SK-N-MC (cell line): ENCODE results near the gene SPIRE1.
"Not testable (repeated sequence)": the region's sequence is repeated elsewhere in the genome, so short reads cannot be mapped to it uniquely, and the experiment has no call there.

Experiments
- DNase-seq: peaks from one replicate; pipeline ENCODE4 v3.0.0-alpha.2; 2011; ENCODE audit warnings: low read depth, low spot score
- H3K27ac ChIP-seq: fragments of 200-600 bp; sonication (generic); 2 replicates; pipeline ENCODE4 v1.5.1; 2016; ENCODE audit warnings: mixed run types
- H3K36me3 ChIP-seq: fragments of 200-600 bp; sonication (generic); 2 replicates; pipeline ENCODE4 v1.6.1; 2017; ENCODE audit warnings: antibody characterized with exemption, low read length, mixed read lengths; ENCODE audit not compliant: insufficient read depth
- H3K4me3 ChIP-seq: fragments of 200-600 bp; sonication (generic); 2 replicates; pipeline ENCODE4 v1.5.1; 2016
- H3K9ac ChIP-seq: fragments of 200-600 bp; sonication (generic); 2 replicates; pipeline ENCODE4 v1.8.0; 2017; ENCODE audit warnings: mixed run types, mixed read lengths; ENCODE audit not compliant: insufficient read length
- H3K9me3 ChIP-seq: fragments of 200-600 bp; sonication (generic); 2 replicates; pipeline ENCODE4 v1.6.1; 2017; ENCODE audit warnings: low read depth, mild to moderate bottlenecking, antibody characterized with exemption, low read length, moderate library complexity, mixed read lengths
- EZH2 ChIP-seq: fragments of 200-600 bp; sonication (generic); IDR thresholded peaks from one replicate; pipeline ENCODE4 v1.6.1; 2017; ENCODE audit warnings: antibody characterized with exemption
- FOXP2 ChIP-seq: optimal IDR thresholded peaks from 2 replicates; pipeline ENCODE3; 2011; ENCODE audit warnings: mild to moderate bottlenecking, moderate library complexity; ENCODE audit not compliant: insufficient read depth; ENCODE audit errors: extremely low read length, control extremely low read depth
- POLR2AphosphoS5 ChIP-seq: IDR thresholded peaks from 2 replicates; pipeline ENCODE4 v1.6.1; 2012; ENCODE audit warnings: mild to moderate bottlenecking, low read depth, low read length, borderline replicate concordance

The SPIRE1 gene

GRCh38 chr18:12654971-12655370 lies 2.9 kb downstream of the SPIRE1 start:
- Histone ChIP-seq H3K9me3 (no peaks in the 10 kb centered on the region), H3K36me3 (no peaks in the 10 kb centered on the region), H3K9ac (no peak overlapping the region), H3K27ac (no peak overlapping the region), H3K4me3 (no peak overlapping the region)
- TF ChIP-seq FOXP2 (no peak), EZH2 (no peak), POLR2AphosphoS5 (no peak)
- DNase-seq = no peak

DNA sequence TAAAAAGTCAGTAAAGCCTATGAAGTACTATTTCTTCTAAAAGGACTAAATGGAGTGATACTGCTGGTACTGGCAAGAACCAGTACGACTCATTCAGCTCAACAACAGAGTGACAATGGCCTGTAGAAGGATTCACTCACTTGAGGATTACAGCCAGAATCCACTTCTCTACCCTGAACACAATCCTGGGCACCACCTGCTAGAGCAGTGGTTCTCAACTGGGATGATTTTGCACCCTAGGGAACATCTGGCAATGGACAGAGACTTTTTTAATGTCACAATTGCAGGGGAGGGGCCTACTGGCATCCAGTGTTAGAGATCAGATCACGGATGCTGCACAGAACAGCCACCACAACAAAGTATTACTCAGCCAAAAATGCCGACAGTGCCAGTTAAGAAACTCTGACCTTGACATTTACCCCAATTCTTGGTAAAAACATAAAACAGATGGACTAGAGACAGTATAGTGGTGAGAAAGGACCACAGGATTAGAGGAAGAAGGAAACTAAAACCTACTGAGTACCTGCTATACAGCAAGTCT lies 5.0 kb downstream of the SPIRE1 start:
- no peak for TF ChIP-seq FOXP2
- TF ChIP-seq POLR2AphosphoS5 = no peak
- no peak for TF ChIP-seq EZH2
- Histone ChIP-seq H3K9ac (no peak overlapping the region), H3K9me3 (no peaks in the 10 kb centered on the region), H3K4me3 (no peak overlapping the region), H3K36me3 (no peaks in the 10 kb centered on the region), H3K27ac (no peak overlapping the region)
- no peak for DNase-seq

GRCh38 chr18:12651651-12652050 lies 6.3 kb downstream of the SPIRE1 start:
- DNase-seq = no peak
- peak overlapping the region; percentile 12 for H3K9ac ChIP-seq

DNA sequence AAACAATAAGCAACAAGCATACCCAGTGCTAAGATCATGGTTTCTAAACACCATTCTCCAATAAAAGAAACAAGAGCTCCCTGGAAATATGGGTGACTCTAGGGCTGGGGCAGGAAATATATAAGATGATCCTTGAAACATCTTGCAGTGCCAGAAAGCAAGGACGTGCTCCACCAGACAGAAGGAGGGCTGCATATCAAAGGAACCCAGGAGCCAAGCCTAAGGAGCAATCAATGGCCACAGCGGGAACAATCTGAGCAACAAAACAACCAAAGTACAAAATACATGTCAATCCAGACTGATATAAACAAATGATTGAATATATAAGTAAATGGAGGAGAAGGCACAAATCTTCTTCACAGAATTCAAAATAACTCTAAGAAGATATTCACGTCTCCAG lies 10.1 kb downstream of the SPIRE1 start:
- no peak overlapping the region for H3K4me3 ChIP-seq
- no peak overlapping the region for H3K27ac ChIP-seq
- no peaks in the 10 kb centered on the region for H3K9me3 ChIP-seq
- DNase-seq = no peak
- H3K36me3 ChIP-seq = no peaks in the 10 kb centered on the region
- no peak for TF ChIP-seq FOXP2
- TF ChIP-seq EZH2 = no peak
- TF ChIP-seq POLR2AphosphoS5 = no peak
- no peak overlapping the region for H3K9ac ChIP-seq

More at GRCh38 chr18:12651651-12652050, 6.3 kb downstream of the SPIRE1 start:
- H3K4me3 ChIP-seq = peak overlapping the region; percentile 47
- no peaks in the 10 kb centered on the region for H3K36me3 ChIP-seq
- peak overlapping the region; percentile 22; the same call in 1 of the 2 replicates for H3K27ac ChIP-seq
- H3K9me3 ChIP-seq = no peaks in the 10 kb centered on the region
- TF ChIP-seq FOXP2 (no peak), EZH2 (no peak), POLR2AphosphoS5 (no peak)

DNA sequence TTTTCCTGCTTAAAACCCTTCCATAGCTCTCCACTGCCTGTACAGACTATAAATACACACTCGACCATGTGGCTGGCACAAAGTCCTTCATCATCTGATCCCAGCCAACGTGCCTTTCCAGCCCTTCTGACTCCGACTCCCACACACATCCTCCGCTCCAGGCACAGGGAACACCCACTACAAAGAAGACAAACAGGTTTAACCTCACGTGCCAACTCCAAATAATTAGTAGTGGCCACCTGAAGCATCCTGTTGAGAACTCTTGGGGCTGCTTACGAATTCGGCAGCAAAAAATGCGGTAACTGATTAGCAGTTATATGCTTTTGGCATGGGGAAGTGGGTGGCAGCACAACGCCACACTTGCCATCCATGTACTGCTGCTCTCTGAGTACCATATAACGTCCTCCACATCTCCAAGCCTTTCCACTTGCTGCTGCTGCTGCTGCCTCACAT lies 12.1 kb downstream of the SPIRE1 start:
- no peak overlapping the region for H3K4me3 ChIP-seq
- H3K9ac ChIP-seq = no peak overlapping the region
- H3K27ac ChIP-seq = no peak overlapping the region
- H3K9me3 ChIP-seq = no peaks in the 10 kb centered on the region
- no peak for TF ChIP-seq POLR2AphosphoS5
- no peak for TF ChIP-seq FOXP2
- TF ChIP-seq EZH2 = no peak
- DNase-seq = no peak
- no peaks in the 10 kb centered on the region for H3K36me3 ChIP-seq

DNA sequence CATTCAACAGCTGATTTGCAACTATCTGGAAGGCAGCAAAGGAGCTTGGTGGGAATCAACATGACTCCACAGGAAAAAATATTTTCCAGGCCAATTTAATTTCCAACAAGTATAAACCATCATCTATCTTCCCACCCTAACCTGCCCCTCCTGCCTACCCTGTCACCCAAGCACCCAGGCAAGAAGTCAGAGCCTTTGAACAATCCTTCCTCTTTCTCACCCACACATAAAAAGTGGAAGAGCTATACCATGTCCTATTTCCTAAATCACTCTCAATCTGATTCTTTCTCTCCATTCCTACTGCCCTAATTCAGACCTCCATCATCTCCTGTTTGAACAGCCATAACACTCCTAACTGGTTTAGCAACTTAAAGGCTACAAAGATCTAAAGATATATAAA lies 12.7 kb downstream of the SPIRE1 start:
- no peaks in the 10 kb centered on the region for H3K9me3 ChIP-seq
- H3K4me3 ChIP-seq = no peak overlapping the region
- no peak overlapping the region for H3K9ac ChIP-seq
- no peaks in the 10 kb centered on the region for H3K36me3 ChIP-seq
- no peak overlapping the region for H3K27ac ChIP-seq
- no peak for DNase-seq
- no peak for TF ChIP-seq FOXP2
- no peak for TF ChIP-seq POLR2AphosphoS5
- no peak for TF ChIP-seq EZH2

DNA sequence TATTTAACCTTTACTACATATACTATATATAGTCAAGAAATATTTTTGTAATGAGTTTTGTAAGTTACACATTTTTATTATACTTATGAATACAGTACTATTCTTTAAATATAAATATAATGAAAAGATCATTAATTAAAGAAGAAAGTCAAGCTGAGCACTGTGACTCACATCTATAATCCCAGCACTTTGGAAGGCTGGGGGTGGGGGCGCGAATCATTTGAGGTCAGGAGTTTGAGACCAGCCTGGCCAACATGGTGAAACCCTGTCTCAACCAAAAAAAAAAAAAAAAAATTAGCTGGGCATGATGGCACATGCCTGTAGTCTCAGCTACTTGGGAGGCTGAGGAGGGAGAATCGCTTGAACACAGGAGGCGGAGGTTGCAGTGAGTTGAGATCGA lies 14.2 kb downstream of the SPIRE1 start:
- H3K9me3 ChIP-seq, H3K36me3 ChIP-seq, H3K9ac ChIP-seq, DNase-seq, H3K4me3 ChIP-seq, H3K27ac ChIP-seq: not testable (repeated sequence)

GRCh38 chr18:12640881-12641200 lies 17.1 kb downstream of the SPIRE1 start:
- H3K27ac ChIP-seq = no peak overlapping the region
- no peak overlapping the region for H3K4me3 ChIP-seq
- no peak overlapping the region for H3K9ac ChIP-seq
- H3K9me3 ChIP-seq = no peaks in the 10 kb centered on the region
- TF ChIP-seq EZH2 = no peak
- no peak for TF ChIP-seq POLR2AphosphoS5
- no peak for TF ChIP-seq FOXP2
- no peak for DNase-seq
- no peaks in the 10 kb centered on the region for H3K36me3 ChIP-seq
